NCI-H1417 (cell line): ENCODE data around the gene TRAF5.
A peak's percentile ranks its signal among the peaks of the same experiment; 100 is the strongest.

Experiments
- DNase-seq, 3 experiments: peaks; one replicate each; lab custom pipeline; 2025; lab: John Stamatoyannopoulos, UW

Gene TRAF5

DNA sequence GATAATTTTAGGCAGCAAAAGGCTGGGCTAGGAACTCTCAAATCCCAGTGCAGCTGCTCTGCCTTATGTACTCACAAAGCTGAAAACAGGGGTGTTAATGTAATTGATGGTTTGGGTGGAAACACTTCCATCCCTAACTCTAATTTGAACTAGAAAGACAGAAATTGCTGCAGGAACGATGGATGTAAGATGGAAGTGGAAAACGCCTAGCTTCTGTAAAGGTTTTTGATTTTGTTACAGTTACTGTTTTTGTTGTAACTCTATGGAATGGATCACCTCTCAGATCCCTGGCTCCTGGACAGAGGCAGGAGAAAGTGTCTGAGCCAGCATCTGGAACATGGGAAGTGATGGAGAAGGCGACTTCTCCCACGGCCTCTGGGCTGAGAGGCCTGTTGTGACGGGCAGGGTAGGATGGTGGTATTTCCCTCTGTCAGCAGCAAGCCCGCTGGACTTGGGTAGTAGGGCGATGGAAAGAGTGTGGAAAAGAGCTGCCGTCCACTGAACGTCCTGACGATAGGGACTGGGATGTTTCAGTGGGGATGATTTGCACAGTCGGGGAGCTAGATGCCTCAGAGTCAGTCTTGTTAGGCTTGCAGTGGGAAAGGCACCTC, 1.6 kb downstream of the TRAF5 start:
- DNase-seq = no peak

DNA sequence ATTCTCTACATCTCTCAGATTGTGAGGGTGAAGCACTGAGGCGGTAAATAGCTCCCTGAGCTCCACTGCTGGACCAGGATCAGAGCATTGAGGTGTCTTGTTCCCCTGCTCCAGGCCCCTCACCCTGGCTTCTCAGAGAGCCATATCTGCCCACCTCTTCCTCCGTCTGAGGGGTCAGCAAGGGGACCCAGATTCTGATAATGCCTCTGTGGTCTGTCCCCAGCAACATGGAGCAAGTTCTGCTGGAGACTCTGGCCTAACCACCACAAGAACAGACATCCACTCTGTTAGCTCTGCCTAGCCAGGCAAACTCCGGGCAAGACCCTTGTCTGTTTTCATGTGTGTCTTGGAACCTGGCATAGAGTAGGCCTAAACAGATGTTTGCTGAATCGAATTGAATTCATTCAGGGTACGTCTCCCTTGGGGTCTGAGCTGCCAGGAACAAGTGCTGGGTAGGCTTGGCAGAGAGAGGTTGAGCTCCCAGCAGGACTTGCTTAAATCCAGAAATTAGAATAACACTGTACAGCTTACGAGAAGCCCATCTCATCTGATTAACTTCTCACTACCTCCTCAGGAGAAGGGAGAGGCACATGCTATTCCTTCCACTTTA, 2.3 kb downstream of the TRAF5 start:
- no peak for DNase-seq

DNA sequence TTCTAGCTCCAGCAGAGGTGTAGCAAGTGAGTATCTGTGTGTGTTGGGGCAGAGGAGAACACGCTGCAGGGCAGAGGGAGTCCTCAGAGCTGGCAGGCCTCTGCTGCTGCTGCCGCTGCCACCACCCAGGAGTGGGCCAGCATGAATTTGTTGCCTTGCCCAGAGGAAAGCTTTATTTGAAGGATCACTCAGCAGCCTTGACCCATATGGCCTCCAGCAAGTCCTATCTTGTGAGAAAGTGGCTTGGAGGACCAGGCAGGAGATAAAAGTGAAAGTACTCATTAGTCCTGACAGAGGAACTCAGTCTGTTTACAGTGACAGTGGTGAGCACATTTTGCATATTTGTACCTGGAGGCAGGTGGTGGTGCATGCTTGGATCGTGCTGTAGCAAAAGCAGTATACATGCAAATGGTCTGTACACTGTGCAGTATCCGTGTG, 3.1 kb downstream of the TRAF5 start:
- DNase-seq = peak in 1 of 3 experiments; percentile 27

DNA sequence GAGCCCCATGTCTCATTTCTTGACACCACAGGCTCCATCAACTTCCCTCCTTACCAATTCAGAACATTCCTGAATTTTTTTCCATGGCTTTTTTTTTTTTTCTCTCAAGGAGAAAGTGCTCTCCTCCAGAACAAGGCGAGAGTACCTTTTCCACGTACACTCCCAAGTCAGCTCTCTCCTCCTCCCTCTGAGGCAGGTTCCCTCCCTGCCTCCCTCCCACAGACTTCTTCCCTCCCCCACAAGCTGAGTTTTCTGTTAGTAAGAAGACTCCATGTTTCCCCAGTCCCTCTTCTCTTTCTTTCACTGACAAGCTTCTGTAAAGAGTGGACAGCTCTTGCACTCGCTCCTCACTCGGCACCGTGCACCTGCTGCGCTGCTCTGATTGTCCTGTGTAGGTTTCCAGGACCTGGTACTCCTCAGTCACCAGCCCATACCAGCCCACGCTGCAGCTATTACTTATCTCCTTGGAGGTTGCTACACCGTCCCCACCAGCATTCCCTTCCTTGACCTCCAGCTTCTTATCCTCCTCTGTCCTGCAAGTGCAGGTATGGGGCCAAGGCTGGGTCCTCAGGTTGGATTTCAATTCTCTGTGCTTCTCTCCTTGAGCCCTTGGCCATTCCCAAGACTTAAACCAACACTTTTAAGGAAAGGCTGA, 3.8 kb downstream of the TRAF5 start:
- no peak for DNase-seq

DNA sequence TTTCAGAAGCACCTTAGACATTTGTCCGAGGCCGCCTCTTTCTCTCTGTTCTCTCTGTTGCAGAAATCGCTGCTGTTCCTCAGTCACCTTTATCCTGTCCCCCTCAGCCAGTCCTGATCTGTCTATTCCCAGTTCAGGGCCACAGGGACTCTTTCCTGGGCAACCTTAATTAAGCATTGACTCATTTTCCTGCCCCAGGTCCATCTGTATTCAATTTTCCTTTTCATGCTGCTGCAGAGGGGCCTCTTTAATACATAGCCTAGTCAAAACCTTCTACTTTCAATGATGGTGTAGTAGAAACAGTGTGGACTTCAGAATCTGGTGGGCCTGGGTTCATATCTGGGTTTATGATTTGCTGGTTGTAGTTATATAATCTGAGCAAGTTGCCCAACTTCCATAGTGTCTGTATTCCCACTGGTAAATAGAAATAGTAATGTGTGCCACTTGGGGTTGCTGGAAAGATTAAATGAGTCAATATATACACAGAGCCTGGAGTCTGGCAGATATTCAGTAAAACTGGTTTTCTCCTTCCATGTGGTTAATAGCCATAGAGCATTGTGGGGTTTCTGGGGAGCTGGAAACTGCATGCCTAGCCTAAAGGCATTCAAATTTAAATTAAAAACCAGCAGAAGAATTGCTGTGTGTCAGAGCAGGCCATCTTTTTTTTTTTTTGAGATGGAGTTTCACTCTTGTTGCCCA, 4.5 kb downstream of the TRAF5 start:
- no peak for DNase-seq

DNA sequence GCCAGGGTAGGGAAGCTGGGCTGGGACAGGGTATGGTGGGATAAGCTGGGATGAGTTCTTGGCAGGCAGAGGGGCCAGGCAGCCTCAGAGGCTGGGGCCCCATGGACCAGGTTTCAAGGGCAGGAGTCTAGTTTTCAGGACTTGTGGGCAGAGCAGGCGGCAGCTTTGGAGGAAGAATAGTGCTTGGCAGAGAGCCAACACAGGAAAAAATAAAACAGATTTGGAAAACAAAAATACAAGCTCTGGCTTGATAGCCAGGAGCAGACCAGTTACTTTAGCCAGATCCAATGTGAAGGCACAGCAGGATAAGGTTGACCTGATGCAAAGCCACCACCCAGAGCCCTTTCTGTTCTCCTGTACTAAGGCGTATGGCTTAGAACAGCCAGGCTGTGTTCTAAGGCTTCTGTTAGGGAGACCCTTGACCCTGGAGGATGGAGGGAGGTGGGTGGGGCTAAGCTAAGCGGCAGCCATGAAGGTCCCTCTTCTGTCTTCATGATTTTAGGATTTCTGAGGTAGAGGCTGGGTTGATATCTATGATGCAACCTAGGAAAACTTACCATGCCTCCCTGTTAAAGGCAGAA, 5.5 kb downstream of the TRAF5 start:
- DNase-seq = peak in 1 of 3 experiments; percentile 15

DNA sequence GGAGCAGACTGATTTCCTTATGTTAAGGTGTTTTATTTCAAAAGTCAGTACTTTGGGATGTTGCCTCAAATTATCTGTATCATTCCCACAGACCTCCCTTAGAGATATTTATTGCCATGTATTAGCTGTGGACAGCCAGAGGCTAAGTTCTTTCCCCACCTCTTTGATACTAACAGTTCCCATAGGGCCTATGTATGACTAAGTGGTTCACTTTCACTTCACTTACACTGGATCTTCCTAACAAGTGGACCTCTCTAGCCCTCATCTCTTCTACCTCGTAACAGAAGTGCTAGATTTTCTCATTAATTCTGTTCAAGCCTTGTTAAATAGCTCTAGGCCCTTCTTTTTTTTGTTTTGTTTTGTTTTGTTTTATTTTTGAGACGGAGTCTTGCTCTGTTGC, 6.2 kb downstream of the TRAF5 start:
- DNase-seq = no peak

DNA sequence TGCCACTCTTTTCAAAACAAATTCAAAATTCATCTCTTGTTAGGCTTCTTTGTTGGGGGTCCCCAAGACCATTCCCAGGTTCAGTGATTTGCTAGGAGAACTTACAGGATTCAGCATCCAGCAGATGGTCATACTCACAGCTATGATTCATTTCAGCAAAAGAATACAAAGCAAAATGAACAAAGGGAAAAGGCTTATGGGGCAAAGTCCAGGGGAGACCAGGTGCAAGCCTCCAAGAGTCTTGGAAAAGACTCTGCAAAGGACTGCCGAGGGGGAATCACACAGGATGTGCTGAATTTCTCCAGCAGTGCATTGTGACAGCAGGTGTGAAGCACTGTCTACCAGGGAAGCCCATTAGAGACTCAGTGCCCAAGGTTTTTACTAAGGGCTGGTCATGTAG, 7.3 kb downstream of the TRAF5 start:
- no peak for DNase-seq

DNA sequence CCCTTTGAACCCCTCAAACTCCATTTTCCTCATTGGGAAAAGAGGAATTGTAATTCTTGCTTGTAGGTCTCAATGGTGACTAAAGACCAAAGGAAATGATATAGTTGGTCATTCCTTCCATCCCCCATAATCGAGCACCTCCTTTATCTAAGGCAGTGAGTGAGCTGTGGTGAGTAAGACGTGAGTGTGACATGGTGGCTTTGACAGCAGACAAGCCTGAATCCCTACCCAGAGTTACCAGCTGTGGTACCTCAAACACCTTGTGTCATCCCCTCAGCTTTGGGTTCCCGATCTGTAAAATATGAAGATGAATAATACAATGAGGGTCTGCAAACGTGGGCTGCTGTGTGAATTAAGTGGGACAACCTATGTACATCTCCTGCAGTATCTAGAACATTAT, 8.4 kb downstream of the TRAF5 start:
- DNase-seq = no peak

DNA sequence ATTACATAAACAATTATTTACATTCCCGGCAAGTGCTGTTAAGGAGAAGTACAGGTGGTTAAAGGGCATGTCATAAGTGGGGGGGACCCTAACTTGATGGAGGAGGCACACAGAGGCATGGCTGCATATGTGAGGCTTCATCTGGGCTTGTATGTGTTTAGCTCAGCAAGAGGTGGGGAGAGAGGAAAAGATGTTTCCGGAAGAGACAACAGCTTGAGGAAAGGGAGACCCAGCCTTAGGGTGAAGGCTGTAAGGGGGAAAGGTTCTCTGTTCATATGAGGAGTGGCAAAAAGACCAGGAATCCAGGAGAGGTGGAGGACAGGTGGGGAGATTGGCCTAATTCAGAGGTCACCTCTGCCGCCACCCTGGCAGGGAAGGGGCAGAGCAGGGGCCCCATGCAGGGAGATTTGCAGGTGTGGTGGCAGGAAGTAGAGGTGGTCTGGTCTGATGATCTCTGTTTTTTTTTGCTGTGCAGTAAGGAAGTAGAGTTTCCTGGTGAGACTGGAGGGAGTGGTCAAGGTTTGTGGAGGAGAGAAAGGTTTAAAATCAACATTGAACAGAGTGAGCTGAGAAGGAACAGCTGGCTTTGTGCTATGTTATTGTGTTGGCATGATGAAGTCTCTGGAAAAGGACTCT, 9.0 kb downstream of the TRAF5 start:
- DNase-seq = peak in 1 of 3 experiments; percentile 17

DNA sequence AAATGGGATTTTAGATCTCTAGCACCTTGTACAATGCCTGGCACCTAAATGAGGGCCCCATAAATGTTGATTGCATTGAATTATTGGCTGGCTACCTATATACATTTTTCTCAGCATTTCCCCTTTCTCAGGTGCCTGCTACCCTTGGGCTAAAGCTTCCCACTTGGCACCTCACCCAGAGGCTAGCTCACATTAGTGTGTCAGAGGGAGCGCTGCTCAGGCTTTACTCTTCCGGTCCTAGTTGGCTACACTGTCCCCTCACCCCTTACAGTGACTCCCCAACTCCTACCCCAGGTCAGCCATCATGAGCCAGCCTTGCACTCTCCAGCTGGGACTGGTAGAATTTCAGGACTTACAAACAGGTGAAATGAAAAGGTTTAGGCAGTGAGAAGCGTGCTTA, 9.5 kb downstream of the TRAF5 start:
- DNase-seq = no peak

DNA sequence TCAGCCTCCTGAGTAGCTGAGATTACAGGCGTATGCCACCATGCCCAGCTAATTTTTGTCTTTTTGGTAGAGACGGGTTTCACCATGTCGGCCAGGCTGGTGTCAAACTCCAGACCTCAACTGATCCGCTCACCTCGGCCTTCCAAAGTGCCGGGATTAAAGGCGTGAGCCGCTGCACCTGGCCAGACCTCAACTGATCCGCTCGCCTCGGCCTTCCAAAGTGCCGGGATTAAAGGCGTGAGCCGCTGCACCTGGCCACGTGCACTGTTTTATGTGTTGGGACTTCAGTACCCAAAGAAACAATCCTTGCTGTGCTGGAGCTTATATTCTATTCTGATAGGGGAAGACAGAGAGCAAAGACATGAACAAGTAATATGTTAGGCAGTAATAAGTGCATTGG, 10.1 kb downstream of the TRAF5 start:
- no peak for DNase-seq

DNA sequence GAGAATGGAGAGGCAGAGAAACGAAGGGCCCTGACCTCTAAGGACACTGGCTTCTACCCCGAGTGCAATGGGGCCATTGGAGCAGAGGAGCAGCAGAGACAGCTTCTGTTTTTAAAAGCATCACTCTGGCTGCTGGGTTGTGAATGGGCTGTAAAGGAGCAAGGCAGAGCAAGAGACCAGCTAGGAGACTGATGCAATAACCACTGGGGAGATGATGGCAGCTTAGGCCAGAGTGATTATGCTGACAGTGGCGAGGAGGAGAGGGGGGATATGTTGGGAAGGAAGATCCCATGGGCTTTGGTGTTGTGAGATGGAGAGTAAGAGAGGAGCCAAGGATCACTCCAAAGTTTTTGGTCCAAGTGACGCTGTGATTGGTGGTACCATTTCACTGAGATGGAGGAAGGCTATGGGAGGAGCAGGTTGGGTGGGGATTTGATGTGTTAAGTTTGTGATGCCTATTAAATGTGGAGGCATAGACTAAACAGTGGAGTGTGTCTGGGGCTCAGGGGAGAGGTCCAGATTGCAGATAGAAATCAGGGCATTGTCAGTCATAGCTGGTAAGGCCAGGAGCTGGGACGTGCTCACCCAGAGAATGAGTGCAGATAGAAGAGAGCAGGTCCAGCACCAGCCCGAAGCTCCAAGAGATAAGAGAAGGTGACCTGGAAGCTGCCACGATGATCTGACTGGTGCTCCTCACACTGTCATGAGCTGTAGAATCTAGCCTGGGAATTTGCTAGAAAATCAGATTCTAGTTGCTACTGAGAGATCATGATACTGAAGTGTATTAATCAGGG, 11.0 kb downstream of the TRAF5 start:
- no peak for DNase-seq

DNA sequence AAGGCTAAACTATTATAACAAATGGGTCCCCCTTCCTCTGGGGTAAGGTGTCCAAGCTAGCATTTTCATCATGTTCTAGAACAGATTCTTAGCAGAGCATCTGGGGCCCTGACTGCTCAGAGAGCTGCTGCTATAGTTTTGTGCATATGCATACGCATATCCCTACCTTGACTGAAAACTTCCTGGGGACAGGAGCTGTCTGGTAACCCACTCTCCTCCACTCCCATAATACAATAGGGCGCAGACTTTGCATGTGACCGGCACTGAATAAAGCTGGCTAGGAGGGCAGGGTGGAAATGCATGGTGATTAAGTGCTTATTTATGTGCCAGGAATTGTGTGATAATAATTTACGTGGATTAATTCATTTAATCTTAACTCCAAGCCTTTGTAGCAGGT, 11.6 kb downstream of the TRAF5 start:
- DNase-seq = no peak

DNA sequence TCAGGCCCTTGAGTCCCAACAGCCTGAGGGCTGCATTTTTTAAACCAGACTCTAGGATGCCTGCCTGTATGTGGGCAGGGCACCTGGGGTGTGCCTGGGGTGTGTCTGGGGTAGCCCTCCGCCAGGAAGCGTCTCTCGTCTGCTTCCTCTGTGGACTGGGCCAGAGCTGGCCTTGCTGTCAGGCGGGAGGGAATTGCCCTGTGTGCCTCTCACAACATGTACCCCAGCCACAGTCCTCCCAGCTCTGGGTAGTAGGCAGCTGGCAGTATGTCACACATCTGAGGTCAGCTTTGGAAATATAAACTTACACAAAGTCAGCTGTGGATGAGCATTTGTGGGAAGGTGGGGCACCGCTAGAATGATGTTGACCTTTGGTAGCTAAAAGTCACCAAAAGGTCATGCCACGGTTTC, 13.0 kb downstream of the TRAF5 start:
- DNase-seq = no peak

DNA sequence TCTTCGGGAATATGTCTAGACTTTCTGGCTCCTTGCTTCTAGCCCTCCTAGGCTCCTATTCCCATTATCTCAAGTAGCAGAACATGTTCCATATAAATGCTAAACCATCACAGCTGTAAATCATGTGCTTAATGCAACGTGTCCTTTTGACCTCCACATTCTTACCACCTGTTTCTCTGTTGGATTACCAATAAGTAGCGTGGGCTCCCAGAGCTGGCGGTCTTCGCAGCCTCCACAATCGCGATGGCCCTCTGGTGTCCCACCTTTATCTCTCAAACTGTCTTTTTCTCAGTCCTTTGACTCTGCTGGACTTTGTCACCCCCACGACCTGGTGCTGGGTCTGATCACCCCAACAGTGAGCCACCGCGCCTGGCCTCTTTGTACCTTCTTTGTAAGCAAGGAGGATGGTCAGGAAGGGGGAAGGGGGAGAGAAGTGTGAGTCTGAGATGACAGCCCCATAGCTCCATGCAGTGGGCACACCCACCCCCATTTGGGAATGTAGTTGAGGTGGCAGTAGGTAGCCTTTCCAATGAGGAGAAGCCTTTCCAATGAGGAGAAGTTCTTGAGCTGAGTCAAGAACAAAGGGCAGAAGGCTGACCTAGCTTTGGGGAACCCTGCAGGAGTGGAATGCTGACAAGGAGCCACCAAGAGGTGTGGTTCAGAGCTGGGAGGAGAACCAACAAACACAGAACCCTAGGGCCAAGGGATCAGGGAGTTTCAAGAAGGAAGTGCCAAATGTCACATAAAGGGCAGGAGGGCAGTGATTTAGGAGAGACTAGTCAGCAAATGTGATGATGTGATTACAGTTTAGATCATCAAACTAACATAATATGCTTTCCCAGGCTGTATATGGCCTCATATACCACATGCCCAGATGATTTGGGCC, 14.2 kb downstream of the TRAF5 start:
- DNase-seq = no peak

DNA sequence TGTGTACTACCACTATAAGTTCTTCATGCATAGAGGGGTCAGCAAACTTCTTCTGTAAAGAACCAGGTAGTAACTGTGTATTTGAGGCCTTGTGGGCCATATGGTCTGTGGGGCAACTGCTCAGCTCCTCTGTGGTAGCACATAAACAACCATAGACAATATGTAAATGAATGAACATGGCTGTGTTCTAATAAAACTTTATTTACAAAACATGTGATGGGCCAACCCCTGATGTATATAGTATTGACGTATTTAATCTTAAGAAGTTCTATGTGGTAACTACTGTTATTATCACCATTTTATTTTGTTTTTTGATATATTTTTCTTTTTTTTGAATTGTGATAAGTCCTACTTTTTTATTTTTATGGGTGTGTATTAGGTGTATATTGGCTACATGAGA, 15.4 kb downstream of the TRAF5 start:
- DNase-seq = no peak

DNA sequence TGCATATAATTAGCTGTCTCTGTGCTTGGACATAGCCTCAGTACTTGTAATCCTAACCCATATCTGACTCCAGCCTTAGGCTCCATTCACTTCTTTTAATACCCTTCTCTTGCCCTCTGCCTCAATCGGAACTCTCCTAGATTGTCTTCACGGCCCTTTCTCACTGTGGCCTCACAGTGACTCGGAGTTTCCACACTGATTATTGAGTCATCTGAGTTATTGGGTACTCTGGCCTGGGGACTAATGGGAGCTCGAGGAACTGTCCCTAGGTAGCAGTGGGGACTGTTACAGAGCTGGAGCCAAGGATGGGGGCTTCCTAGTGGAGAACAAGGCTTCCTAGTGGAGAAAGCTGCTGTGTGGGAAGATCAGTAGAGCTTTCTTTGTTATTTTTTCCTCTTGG, 17.0 kb downstream of the TRAF5 start:
- DNase-seq = no peak

DNA sequence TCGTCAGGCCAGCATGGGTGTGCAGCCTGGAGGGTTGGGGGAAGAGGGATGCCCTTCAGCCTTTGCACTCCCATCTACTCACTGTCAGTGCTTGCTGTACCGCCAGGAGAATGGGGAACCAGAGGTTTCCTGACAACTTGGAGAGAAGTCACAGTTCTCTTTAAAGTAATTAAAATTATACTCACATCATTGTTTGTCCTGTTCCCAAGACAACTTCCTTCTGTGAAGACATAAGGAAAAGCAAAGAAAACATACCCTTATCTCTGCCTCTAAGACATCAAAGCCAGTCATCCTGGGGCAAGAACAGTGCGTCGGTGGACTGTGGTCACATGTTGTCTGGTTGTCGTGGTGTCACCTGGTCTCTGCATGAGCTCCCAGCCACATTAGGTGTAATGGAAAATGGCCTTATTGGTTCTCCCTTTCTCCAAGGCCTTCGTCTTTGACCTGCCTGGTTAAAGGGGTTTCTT, 17.6 kb downstream of the TRAF5 start:
- DNase-seq = no peak

DNA sequence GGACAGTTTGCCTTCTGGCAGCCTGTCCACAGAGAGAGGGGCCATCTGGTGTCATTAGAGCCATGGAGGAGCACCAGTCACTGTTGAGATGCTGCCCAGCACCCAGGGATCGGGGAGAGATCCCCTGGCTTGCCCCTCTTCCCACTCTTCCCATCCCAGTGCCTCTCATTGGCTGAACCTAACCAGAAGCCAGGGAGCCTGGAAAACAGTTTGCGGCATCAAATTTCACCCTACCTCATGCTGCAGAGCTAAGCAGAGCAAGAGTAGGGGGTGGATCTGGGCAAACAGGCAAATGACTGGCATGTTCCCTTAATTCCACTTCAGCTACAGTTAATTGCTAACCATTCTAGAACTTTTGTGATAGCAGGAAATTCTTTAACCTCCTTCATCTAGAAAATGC, 19.1 kb downstream of the TRAF5 start:
- DNase-seq = peak in 2 of 3 experiments; percentile 8 to 14
